Prostate gland (tissue), 2 donors: ENCODE results near the gene MCC. TPM values are rescaled to one million over a fixed set of nuclear protein-coding genes. Genes with fewer than 3 reads are reported as not detected.

Experiments used
- DNase-seq: peaks from one replicate; pipeline ENCODE4 v3.0.0-alpha.2; 2019; ENCODE audit warnings: low spot score
- H3K27ac ChIP-seq, 2 donors: fragments of 200-600 bp; sonication (generic); 2 replicates each; pipeline ENCODE4 v1.5.1; 2017 to 2019
- H3K27me3 ChIP-seq: fragments of 200-600 bp; sonication (generic); replicated peaks from 2 replicates; pipeline ENCODE4 v1.5.1; 2019; ENCODE audit not compliant: insufficient read depth
- H3K36me3 ChIP-seq, 2 donors: fragments of 200-600 bp; sonication (generic); 1 replicate in 1 of 2; 2 replicates in 1 of 2; pipeline versions ENCODE4 v1.5.1 to v1.8.1; 2017 to 2019
- H3K4me1 ChIP-seq: fragments of 200-600 bp; sonication (generic); replicated peaks from 2 replicates; pipeline ENCODE4 v1.5.1; 2019
- H3K4me3 ChIP-seq, 2 donors: fragments of 200-600 bp; sonication (generic); 2 replicates each; pipeline ENCODE4 v1.5.1; 2017 to 2019
- H3K9me3 ChIP-seq: fragments of 200-600 bp; sonication (generic); 2 replicates; pipeline ENCODE4 v1.5.1; 2017
- POLR2A ChIP-seq: fragments of 450-650 bp; IDR thresholded peaks from one replicate; pipeline ENCODE4 v1.6.1; 2016; ENCODE audit warnings: antibody characterized with exemption, mild to moderate bottlenecking
- POLR2AphosphoS5 ChIP-seq: sonication (generic); formaldehyde crosslinking; IDR thresholded peaks from one replicate; pipeline ENCODE4 v1.6.1; 2017; ENCODE audit warnings: antibody characterized with exemption
- WGBS: methylation state at CpG from one replicate; pipeline ENCODE4 v1.1.5; 2018; 5-methylcytosine and 5-hydroxymethylcytosine counted together
- intact Hi-C: fragments of 100-400 bp; cut with DNase I; formaldehyde crosslinking; loops from one replicate; pipeline ENCODE4 v1.14.2; 2022
- total RNA-seq, 2 donors: library from RNA; depleted of rRNA; stranded (reverse); fragments of >200 nt; gene quantifications; one replicate each; pipeline ENCODE4 v1.1.0, GENCODE V29; 2016
- TF ChIP-seq, protein P1 (sequence below), 4 experiments: fragments of 200-600 bp in 2 of 4; fragments of 450-650 bp in 2 of 4; sonication (generic) in 2 of 4; IDR thresholded peaks; 1 replicate in 3 of 4; 2 replicates in 1 of 4; pipeline ENCODE4 v1.5.1; 2016 to 2019; ENCODE audit warnings: antibody characterized with exemption in 4 of 4, mild to moderate bottlenecking in 2 of 4, moderate library complexity in 2 of 4

Gene MCC
- total RNA-seq, 2 donors from 2014 or later = 41.5 to 54.1 TPM

DNA sequence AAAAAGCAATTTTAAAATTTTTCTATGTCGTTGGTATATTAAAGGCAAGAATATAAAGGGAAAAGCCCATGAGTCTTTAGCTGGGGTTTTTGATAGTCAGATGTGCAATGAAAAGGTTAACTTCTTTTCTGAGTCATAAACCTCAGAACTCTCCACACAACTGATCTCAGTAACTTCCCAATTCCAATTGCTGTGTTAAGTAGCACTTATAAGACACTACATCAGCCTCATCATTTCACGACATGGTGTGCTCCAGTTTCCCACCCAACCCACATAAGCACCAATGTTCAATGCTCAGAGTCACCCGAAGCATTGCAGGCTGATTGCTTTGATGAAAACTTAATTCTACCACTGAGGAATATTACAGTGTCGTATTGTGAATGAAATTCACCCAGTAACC, 209.3 kb downstream of the MCC start:
- Histone ChIP-seq H3K27ac (no peak overlapping the region), H3K9me3 (no peaks in the 10 kb centered on the region), H3K4me3 (no peak overlapping the region), H3K36me3 (no peaks in the 10 kb centered on the region), H3K27me3 (no peaks in the 10 kb centered on the region), H3K4me1 (no peaks in the 10 kb centered on the region)
- DNase-seq = no peak
- intact Hi-C loops = no loop called here
- TF ChIP-seq, protein P1, sequence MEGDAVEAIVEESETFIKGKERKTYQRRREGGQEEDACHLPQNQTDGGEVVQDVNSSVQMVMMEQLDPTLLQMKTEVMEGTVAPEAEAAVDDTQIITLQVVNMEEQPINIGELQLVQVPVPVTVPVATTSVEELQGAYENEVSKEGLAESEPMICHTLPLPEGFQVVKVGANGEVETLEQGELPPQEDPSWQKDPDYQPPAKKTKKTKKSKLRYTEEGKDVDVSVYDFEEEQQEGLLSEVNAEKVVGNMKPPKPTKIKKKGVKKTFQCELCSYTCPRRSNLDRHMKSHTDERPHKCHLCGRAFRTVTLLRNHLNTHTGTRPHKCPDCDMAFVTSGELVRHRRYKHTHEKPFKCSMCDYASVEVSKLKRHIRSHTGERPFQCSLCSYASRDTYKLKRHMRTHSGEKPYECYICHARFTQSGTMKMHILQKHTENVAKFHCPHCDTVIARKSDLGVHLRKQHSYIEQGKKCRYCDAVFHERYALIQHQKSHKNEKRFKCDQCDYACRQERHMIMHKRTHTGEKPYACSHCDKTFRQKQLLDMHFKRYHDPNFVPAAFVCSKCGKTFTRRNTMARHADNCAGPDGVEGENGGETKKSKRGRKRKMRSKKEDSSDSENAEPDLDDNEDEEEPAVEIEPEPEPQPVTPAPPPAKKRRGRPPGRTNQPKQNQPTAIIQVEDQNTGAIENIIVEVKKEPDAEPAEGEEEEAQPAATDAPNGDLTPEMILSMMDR (IDR thresholded peaks at IDR 0.05) = no peak
- TF ChIP-seq POLR2AphosphoS5 (no peak), POLR2A (no peak)
- 91% methylated on average over 4 of the region's 4 CpGs for WGBS

- no peaks in the 10 kb centered on the region for H3K4me1 ChIP-seq
- no peaks in the 10 kb centered on the region for H3K9me3 ChIP-seq
- H3K36me3 ChIP-seq = no peaks in the 10 kb centered on the region
- H3K4me3 ChIP-seq = no peak overlapping the region
- no peak for TF ChIP-seq POLR2AphosphoS5
- TF ChIP-seq POLR2A = no peak
- TF ChIP-seq, protein P1 (IDR thresholded peaks at IDR 0.05) = no peak
- WGBS = 92% methylated on average over 8 of the region's 8 CpGs
- intact Hi-C loops = no loop called here
- no peaks in the 10 kb centered on the region for H3K27me3 ChIP-seq
- H3K27ac ChIP-seq = no peak overlapping the region
- no peak for DNase-seq
Observed at GRCh38 chr5:113276493-113276892, 211.8 kb downstream of the MCC start.

GRCh38 chr5:113276001-113276400, 212.3 kb downstream of the MCC start:
- Histone ChIP-seq H3K36me3 (no peaks in the 10 kb centered on the region), H3K9me3 (no peaks in the 10 kb centered on the region), H3K4me1 (no peaks in the 10 kb centered on the region), H3K27ac (no peak overlapping the region), H3K4me3 (no peak overlapping the region), H3K27me3 (no peaks in the 10 kb centered on the region)
- 89% methylated on average over 2 of the region's 2 CpGs for WGBS
- intact Hi-C loops = no loop called here
- no peak for DNase-seq
- TF ChIP-seq POLR2AphosphoS5 = no peak
- TF ChIP-seq, protein P1 (IDR thresholded peaks at IDR 0.05) = no peak
- TF ChIP-seq POLR2A = no peak

DNA sequence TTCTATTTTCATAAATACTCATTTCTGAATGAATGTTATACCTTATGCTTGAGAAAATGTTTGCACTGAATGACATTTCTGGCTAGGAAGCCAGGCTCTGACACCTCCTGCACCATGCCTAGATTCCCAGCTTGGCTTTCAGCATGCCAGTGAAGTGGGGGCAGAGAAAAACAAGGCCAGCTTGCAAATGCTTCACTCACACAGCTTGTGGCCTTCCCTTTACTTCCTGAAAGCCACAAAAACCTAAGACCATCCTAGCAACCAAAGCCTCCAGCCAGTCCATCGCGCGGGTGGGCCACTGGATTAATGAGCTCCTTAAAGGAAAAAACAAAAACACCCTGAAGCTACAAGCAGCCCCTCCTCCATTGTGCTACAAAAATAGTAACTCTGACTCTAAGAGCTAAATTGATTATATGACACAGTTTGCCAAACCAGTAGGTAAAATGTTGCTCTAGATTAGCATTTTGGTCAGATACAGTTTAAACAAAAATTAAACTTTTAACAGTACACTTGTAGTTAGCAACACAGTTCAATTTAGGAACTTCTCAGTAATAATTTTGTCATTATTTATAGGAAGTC, 213.3 kb downstream of the MCC start:
- DNase-seq = no peak
- no peaks in the 10 kb centered on the region for H3K9me3 ChIP-seq
- TF ChIP-seq POLR2AphosphoS5 (no peak), POLR2A (no peak)
- TF ChIP-seq, protein P1 (IDR thresholded peaks at IDR 0.05) = no peak
- H3K27me3 ChIP-seq = no peaks in the 10 kb centered on the region
- no peak overlapping the region for H3K27ac ChIP-seq
- WGBS = 81% methylated on average over 3 of the region's 3 CpGs
- H3K4me3 ChIP-seq = no peak overlapping the region
- H3K4me1 ChIP-seq = no peaks in the 10 kb centered on the region
- no peaks in the 10 kb centered on the region for H3K36me3 ChIP-seq
- intact Hi-C loops = no loop called here

DNA sequence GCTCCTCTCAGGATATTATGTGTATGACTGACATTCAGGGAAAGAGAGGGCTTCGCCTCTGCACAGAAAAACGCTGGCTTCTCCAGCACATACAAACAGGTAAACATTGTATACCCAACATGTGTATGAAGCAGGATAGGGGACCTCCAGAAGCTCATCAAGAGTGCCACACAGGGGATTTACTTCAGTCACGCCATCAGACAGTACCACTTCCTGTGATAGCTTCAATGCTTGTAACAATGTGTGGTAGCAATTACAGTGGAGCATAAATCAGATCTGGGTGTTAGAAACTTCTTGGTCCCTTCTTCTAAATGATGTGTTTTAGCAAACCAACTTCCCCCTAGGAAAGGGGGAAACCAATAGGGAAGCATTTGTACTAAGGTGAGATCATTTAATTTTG, 214.3 kb downstream of the MCC start:
- Histone ChIP-seq H3K9me3 (no peaks in the 10 kb centered on the region), H3K4me3 (no peak overlapping the region), H3K4me1 (no peaks in the 10 kb centered on the region), H3K27ac (no peak overlapping the region), H3K36me3 (no peaks in the 10 kb centered on the region), H3K27me3 (no peaks in the 10 kb centered on the region)
- TF ChIP-seq, protein P1 (IDR thresholded peaks at IDR 0.05) = no peak
- no peak for TF ChIP-seq POLR2A
- TF ChIP-seq POLR2AphosphoS5 = no peak
- no peak for DNase-seq
- intact Hi-C loops = no loop called here
- WGBS = 86% methylated on average over 3 of the region's 3 CpGs
